SU-DHL-6 (cell line): Measurements from ENCODE around the gene SNRPN.

Source experiments
- H2AFZ ChIP-seq: fragments of 200-600 bp; sonication (generic); 2 replicates; pipeline ENCODE4 v1.6.1; 2014; ENCODE audit warnings: low read depth, mild to moderate bottlenecking, moderate library complexity, mixed read lengths, antibody characterized with exemption, low read length; ENCODE audit not compliant: severe bottlenecking
- H3F3A ChIP-seq: fragments of 200-600 bp; shearing (Covaris generic); 2 replicates; pipeline ENCODE4 v1.6.0; 2016; ENCODE audit warnings: antibody characterized with exemption, mild to moderate bottlenecking; ENCODE audit not compliant: insufficient read depth
- H3K27ac ChIP-seq: fragments of 200-600 bp; sonication (generic); 2 replicates; pipeline ENCODE4 v1.5.1; 2016; ENCODE audit warnings: low read depth, mild to moderate bottlenecking, low read length, moderate library complexity, mixed read lengths
- H3K27me3 ChIP-seq: fragments of 200-600 bp; sonication (generic), shearing (Covaris generic); 2 replicates; pipeline ENCODE4 v1.6.0; 2014; ENCODE audit warnings: mild to moderate bottlenecking, low read length
- H3K36me3 ChIP-seq: fragments of 200-600 bp; sonication (generic); 2 replicates; pipeline ENCODE4 v1.6.1; 2014; ENCODE audit warnings: mild to moderate bottlenecking, low read length, mixed read lengths
- H3K4me2 ChIP-seq: fragments of 300-600, 200-600 bp; shearing (Covaris generic), sonication (generic); 2 replicates; pipeline ENCODE4 v1.6.0; 2014; ENCODE audit warnings: low read length, low read depth, mild to moderate bottlenecking; ENCODE audit not compliant: poor library complexity, severe bottlenecking
- H3K4me3 ChIP-seq: fragments of 200-600 bp; sonication (generic); 2 replicates; pipeline ENCODE4 v1.5.1; 2014; ENCODE audit warnings: antibody characterized with exemption, low read length, mild to moderate bottlenecking, mixed read lengths; ENCODE audit not compliant: insufficient read depth, poor library complexity, severe bottlenecking
- H3K79me2 ChIP-seq: fragments of 200-600 bp; sonication (generic); 2 replicates; pipeline ENCODE4 v1.6.1; 2014; ENCODE audit warnings: mild to moderate bottlenecking, low read length, moderate library complexity; ENCODE audit not compliant: insufficient read depth
- H3K9ac ChIP-seq: fragments of 200-600 bp; sonication (generic); 2 replicates; pipeline ENCODE4 v1.7.0; 2014; ENCODE audit warnings: mild to moderate bottlenecking, low read length
- H3K9me2 ChIP-seq: fragments of 200-600 bp; sonication (generic); replicated peaks from 2 replicates; pipeline ENCODE4 v1.6.1; 2014; ENCODE audit warnings: low read length; ENCODE audit not compliant: insufficient read depth
- H3K9me3 ChIP-seq: fragments of 200-600 bp; sonication (generic); 2 replicates; pipeline ENCODE4 v1.6.1; 2014; ENCODE audit warnings: low read length, mixed read lengths; ENCODE audit not compliant: insufficient read depth
- H4K20me1 ChIP-seq: fragments of 200-600 bp; sonication (generic); 2 replicates; pipeline ENCODE4 v1.6.1; 2014; ENCODE audit warnings: low read depth, mild to moderate bottlenecking, antibody characterized with exemption, low read length, moderate library complexity, mixed read lengths
- CTCF ChIP-seq: fragments of 200-600 bp; sonication (generic); IDR thresholded peaks from one replicate; pipeline ENCODE4 v1.5.1; 2017; ENCODE audit warnings: antibody characterized with exemption, mild to moderate bottlenecking, low read length, moderate library complexity; ENCODE audit not compliant: insufficient read depth, poor library complexity, severe bottlenecking
- EZH2phosphoT487 ChIP-seq: fragments of 200-600 bp; sonication (generic), shearing (Covaris generic); conservative IDR thresholded peaks from 2 replicates; pipeline ENCODE4 v1.6.1; 2018; ENCODE audit warnings: mild to moderate bottlenecking, antibody characterized with exemption, low read length, moderate library complexity, mixed read lengths

The SNRPN gene

DNA sequence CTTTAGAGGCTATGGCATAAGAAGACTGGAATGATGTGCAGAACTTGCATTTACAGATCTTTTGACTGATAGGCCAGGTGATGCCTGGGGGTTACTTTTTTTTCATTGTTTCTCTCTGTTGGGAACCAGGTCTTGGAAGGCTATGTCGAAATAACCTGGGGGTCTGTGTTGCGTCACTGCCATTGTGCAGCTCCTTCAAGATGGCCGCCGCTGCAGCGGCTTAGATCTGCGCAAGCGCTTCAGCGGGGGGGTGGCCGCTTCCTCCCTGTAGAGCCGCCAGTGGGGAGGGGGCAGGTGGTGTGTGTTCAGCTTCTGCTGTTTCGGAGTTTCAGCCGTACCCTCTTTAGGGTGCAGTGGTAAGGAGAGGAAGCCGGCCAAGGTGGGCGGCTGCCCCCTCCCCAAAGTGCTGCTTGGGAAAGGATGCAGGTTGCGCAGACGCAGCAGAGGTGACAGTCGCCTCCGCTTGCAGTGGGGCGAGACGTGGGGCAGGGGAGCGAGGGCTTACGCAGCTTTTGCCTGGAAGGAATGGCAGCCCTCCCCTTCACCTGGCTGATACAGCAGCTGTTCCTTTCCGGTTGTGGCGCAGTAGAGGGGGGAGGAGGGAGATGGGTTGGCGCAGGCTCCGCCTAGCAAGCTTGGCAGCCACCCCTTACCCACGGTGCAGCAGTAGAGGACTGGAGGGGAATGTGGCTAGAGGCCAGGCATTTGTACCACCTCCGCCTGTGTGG is 1.5 kb downstream of the SNRPN start:
- H3K27ac ChIP-seq: peak overlapping the region; percentile 75
- H3K9me2 ChIP-seq: no peaks in the 10 kb centered on the region
- H3K4me2 ChIP-seq: peak overlapping the region; percentile 56
- no peaks in the 10 kb centered on the region for H3F3A ChIP-seq
- peak overlapping the region; percentile 68 for H2AFZ ChIP-seq
- H3K27me3 ChIP-seq: no peaks in the 10 kb centered on the region
- H3K4me3 ChIP-seq: peak overlapping the region; percentile 69
- peak overlapping the region; percentile 63 for H3K9ac ChIP-seq
- TF ChIP-seq CTCF (no peak), EZH2phosphoT487 (no peak)
- H3K9me3 ChIP-seq: no peaks in the 10 kb centered on the region
- H3K79me2 ChIP-seq: peaks cover 61% of the 10 kb centered on the region
- H3K36me3 ChIP-seq: peaks cover 3% of the 10 kb centered on the region; the same call in 1 of the 2 replicates
- H4K20me1 ChIP-seq: no peaks in the 10 kb centered on the region

- H3K4me3 ChIP-seq: no peak overlapping the region
- H3K9me2 ChIP-seq: no peaks in the 10 kb centered on the region
- no peak for TF ChIP-seq CTCF
- no peak for TF ChIP-seq EZH2phosphoT487
- no peaks in the 10 kb centered on the region for H3K27me3 ChIP-seq
- no peaks in the 10 kb centered on the region for H3K9me3 ChIP-seq
- peaks cover 63% of the 10 kb centered on the region for H3K79me2 ChIP-seq
- H3K36me3 ChIP-seq: peaks cover 8% of the 10 kb centered on the region; the same call in 1 of the 2 replicates
- no peak overlapping the region for H3K9ac ChIP-seq
- H3K27ac ChIP-seq: no peak overlapping the region
- H3K4me2 ChIP-seq: peak overlapping the region; percentile 56
- H2AFZ ChIP-seq: no peak overlapping the region
- H4K20me1 ChIP-seq: no peaks in the 10 kb centered on the region
- no peaks in the 10 kb centered on the region for H3F3A ChIP-seq
These were observed 2.9 kb downstream of the SNRPN start for GRCh38 chr15:24957691-24958090.

GRCh38 chr15:24961967-24962366 is 7.2 kb downstream of the SNRPN start:
- H3K79me2 ChIP-seq: peaks cover 47% of the 10 kb centered on the region
- H3K9me2 ChIP-seq: no peaks in the 10 kb centered on the region
- peaks cover 11% of the 10 kb centered on the region; the same call in 1 of the 2 replicates for H3K36me3 ChIP-seq
- no peak for TF ChIP-seq EZH2phosphoT487
- TF ChIP-seq CTCF: no peak
- no peaks in the 10 kb centered on the region for H3K9me3 ChIP-seq
- H2AFZ ChIP-seq: no peak overlapping the region
- H4K20me1 ChIP-seq: no peaks in the 10 kb centered on the region
- no peaks in the 10 kb centered on the region for H3F3A ChIP-seq
- no peak overlapping the region for H3K4me2 ChIP-seq
- H3K9ac ChIP-seq: no peak overlapping the region
- H3K27ac ChIP-seq: no peak overlapping the region
- H3K4me3 ChIP-seq: no peak overlapping the region
- no peaks in the 10 kb centered on the region for H3K27me3 ChIP-seq
